WTC11 (cell line): ENCODE measurements around the gene EDIL3. TPM values are rescaled to one million over a fixed set of nuclear protein-coding genes. Genes with fewer than 3 reads are reported as not detected.

ENCODE experiments used
- ATAC-seq: fragments of 200-7000 bp; cut with Tn5 transposase; 2 replicates; pipeline ENCODE4 v1.10.0; 2021; ENCODE audit warnings: mild to moderate bottlenecking, moderate library complexity
- CTCF ChIA-PET: fragments of 300-600 bp; sonication (Branson Sonifier 250); formaldehyde crosslinking; loops from one replicate; lab custom pipeline; 2021; ENCODE audit warnings: antibody characterized with exemption; lab: Charles Lee
- POLR2A ChIA-PET: fragments of 350-600 bp; sonication (Branson Sonifier 250); formaldehyde crosslinking; loops from one replicate; lab custom pipeline; 2021; ENCODE audit warnings: antibody characterized with exemption; lab: Charles Lee
- DNase-seq: peaks from one replicate; pipeline ENCODE4 v3.0.0; 2021; ENCODE audit warnings: low spot score
- H3K27ac Mint-ChIP-seq: 2 replicates; pipeline ENCODE4 v1.8.0; 2021; ENCODE audit warnings: mixed read lengths
- H3K27me3 Mint-ChIP-seq: 2 replicates; pipeline ENCODE4 v1.8.0; 2021; ENCODE audit warnings: low read depth, mild to moderate bottlenecking, moderate library complexity, mixed read lengths
- H3K36me3 Mint-ChIP-seq: 2 replicates; pipeline ENCODE4 v1.8.0; 2021; ENCODE audit warnings: mixed read lengths
- H3K4me1 Mint-ChIP-seq: 2 replicates; pipeline ENCODE4 v1.8.0; 2022; ENCODE audit warnings: mixed read lengths
- H3K4me3 Mint-ChIP-seq: 2 replicates; pipeline ENCODE4 v1.8.0; 2021; ENCODE audit warnings: mild to moderate bottlenecking, moderate library complexity, mixed read lengths
- H3K9me3 Mint-ChIP-seq: 2 replicates; pipeline ENCODE4 v1.8.0; 2021; ENCODE audit warnings: mixed read lengths
- ARID4B ChIP-seq: sonication (generic); formaldehyde crosslinking; IDR thresholded peaks from 2 replicates; pipeline ENCODE4 v1.8.0; 2023; ENCODE audit warnings: missing genetic modification reagents, mild to moderate bottlenecking, borderline replicate concordance
- ATF6 ChIP-seq: sonication (generic); formaldehyde crosslinking; IDR thresholded peaks from 2 replicates; pipeline ENCODE4 v1.8.1; 2023; ENCODE audit warnings: mild to moderate bottlenecking, missing genetic modification reagents
- CTCF ChIP-seq: fragments of 200-600 bp; IDR thresholded peaks from 2 replicates; pipeline ENCODE4 v1.8.0; 2022; ENCODE audit warnings: antibody characterized with exemption
- E2F4 ChIP-seq: sonication (generic); formaldehyde crosslinking; IDR thresholded peaks from 2 replicates; pipeline ENCODE4 v1.8.1; 2022; ENCODE audit warnings: low read depth, mild to moderate bottlenecking, moderate library complexity, missing genetic modification reagents, borderline replicate concordance
- E2F5 ChIP-seq: sonication (generic); formaldehyde crosslinking; IDR thresholded peaks from 2 replicates; pipeline ENCODE4 v1.8.1; 2022; ENCODE audit warnings: mild to moderate bottlenecking, moderate library complexity, missing genetic modification reagents
- EMX1 ChIP-seq: fragments of 250-450 bp; sonication (Bioruptor Pico); IDR thresholded peaks from 2 replicates; pipeline ENCODE4 v1.8.0; 2021; ENCODE audit warnings: mild to moderate bottlenecking
- FOXJ3 ChIP-seq: sonication (generic); formaldehyde crosslinking; IDR thresholded peaks from 2 replicates; pipeline ENCODE4 v1.9.0; 2021; ENCODE audit warnings: missing genetic modification reagents, mild to moderate bottlenecking, borderline replicate concordance
- FOXK1 ChIP-seq: sonication (generic); formaldehyde crosslinking; IDR thresholded peaks from 2 replicates; pipeline ENCODE4 v1.8.0; 2022; ENCODE audit warnings: mild to moderate bottlenecking, moderate library complexity, missing genetic modification reagents
- IRF1 ChIP-seq: sonication (generic); formaldehyde crosslinking; IDR thresholded peaks from 2 replicates; pipeline ENCODE4 v1.8.0; 2023; ENCODE audit warnings: missing genetic modification reagents
- MAX ChIP-seq: sonication (generic); formaldehyde crosslinking; IDR thresholded peaks from 2 replicates; pipeline ENCODE4 v1.8.0; 2022; ENCODE audit warnings: mild to moderate bottlenecking, missing genetic modification reagents
- RORB ChIP-seq: fragments of 250-450 bp; sonication (Bioruptor Pico); IDR thresholded peaks from 2 replicates; pipeline ENCODE4 v1.9.0; 2021; ENCODE audit warnings: mild to moderate bottlenecking
- SMAD3 ChIP-seq: sonication (generic); formaldehyde crosslinking; IDR thresholded peaks from 2 replicates; pipeline ENCODE4 v1.8.0; 2022; ENCODE audit warnings: missing genetic modification reagents, mild to moderate bottlenecking, borderline replicate concordance
- STAT6 ChIP-seq: sonication (generic); formaldehyde crosslinking; conservative IDR thresholded peaks from 2 replicates; pipeline ENCODE4 v1.8.1; 2023; ENCODE audit warnings: mild to moderate bottlenecking, low read depth, missing genetic modification reagents, moderate library complexity
- TEAD4 ChIP-seq: sonication (generic); formaldehyde crosslinking; IDR thresholded peaks from 2 replicates; pipeline ENCODE4 v1.8.0; 2022; ENCODE audit warnings: mild to moderate bottlenecking, missing genetic modification reagents
- USF1 ChIP-seq: sonication (generic); formaldehyde crosslinking; IDR thresholded peaks from 2 replicates; pipeline ENCODE4 v1.8.0; 2022; ENCODE audit warnings: mild to moderate bottlenecking, missing genetic modification reagents
- ZNF425 ChIP-seq: fragments of 250-450 bp; sonication (Bioruptor Pico); conservative IDR thresholded peaks from 2 replicates; pipeline ENCODE4 v1.9.0; 2021; ENCODE audit warnings: mild to moderate bottlenecking
- ZNF671 ChIP-seq: fragments of 250-450 bp; sonication (Bioruptor Pico); IDR thresholded peaks from 2 replicates; pipeline ENCODE4 v1.8.0; 2021; ENCODE audit warnings: mild to moderate bottlenecking
- total RNA-seq: library from RNA; stranded (reverse); gene quantifications from 3 replicates; pipeline ENCODE4 v1.2.3, GENCODE V29; 2021

Gene EDIL3
- total RNA-seq, 1 experiment from 2014 or later: 48.3 TPM

GRCh38 chr5:83965441-83965840, 419.2 kb downstream of the EDIL3 start:
- CTCF ChIA-PET: no interaction called here
- POLR2A ChIA-PET: no interaction called here
- TF ChIP-seq E2F5 (CRISPR knock-in tag): no peak
- no peak for TF ChIP-seq FOXJ3 (CRISPR knock-in tag)
- no peak for TF ChIP-seq FOXK1 (CRISPR knock-in tag)
- no peak for TF ChIP-seq MAX (CRISPR knock-in tag)
- TF ChIP-seq ZNF425 (CRISPR knock-in tag): no peak
- TF ChIP-seq USF1 (CRISPR knock-in tag): no peak
- no peak for TF ChIP-seq EMX1 (CRISPR knock-in tag)
- TF ChIP-seq SMAD3: no peak
- no peak for TF ChIP-seq ARID4B (CRISPR knock-in tag)
- no peak for TF ChIP-seq RORB (CRISPR knock-in tag)
- TF ChIP-seq CTCF: no peak
- TF ChIP-seq E2F4 (CRISPR knock-in tag): no peak
- no peak for TF ChIP-seq ZNF671 (CRISPR knock-in tag)
- no peak for TF ChIP-seq IRF1 (CRISPR knock-in tag)
- no peak for TF ChIP-seq TEAD4 (CRISPR knock-in tag)
- no peak for TF ChIP-seq ATF6
- TF ChIP-seq STAT6: no peak
- H3K27me3 Mint-ChIP-seq: no peaks in the 10 kb centered on the region
- ATAC-seq (no peak), DNase-seq (no peak)
- peaks cover 2% of the 10 kb centered on the region; the same call in 1 of the 2 replicates for H3K4me1 Mint-ChIP-seq
- H3K4me3 Mint-ChIP-seq: no peak overlapping the region
- H3K9me3 Mint-ChIP-seq: no peaks in the 10 kb centered on the region
- no peak overlapping the region for H3K27ac Mint-ChIP-seq
- no peaks in the 10 kb centered on the region for H3K36me3 Mint-ChIP-seq
